GM12878 (cell line): Measurements from ENCODE around the gene TUB. TPM values are rescaled to one million over a fixed set of nuclear protein-coding genes. Genes with fewer than 3 reads are reported as not detected.

ENCODE experiments used
- ATAC-seq: fragments of 200-7000 bp; cut with Tn5 transposase; 3 replicates; pipeline ENCODE4 v1.9.1; 2020; ENCODE audit warnings: mild to moderate bottlenecking, moderate library complexity
- BruUV-seq: library from RNA; stranded (reverse); fragments of 400-500 nt; replicated peaks from 2 replicates; lab custom pipeline; 2021; lab: Mats Ljungman, UMichigan
- CTCF ChIA-PET: fragments of 300-600 bp; sonication (Branson Sonifier 250); formaldehyde crosslinking; extraction: SDS; loops from one replicate; lab custom pipeline; 2021; ENCODE audit warnings: inconsistent platforms; lab: Yijun Ruan, JAX
- POLR2A ChIA-PET: fragments of 350-600 bp; formaldehyde crosslinking; extraction: SDS; loops from one replicate; lab custom pipeline; 2021; ENCODE audit warnings: inconsistent platforms; lab: Charles Lee
- RAD21 ChIA-PET: fragments of 300-600 bp; sonication (Branson Sonifier 250); formaldehyde crosslinking; loops from one replicate; lab custom pipeline; 2023; ENCODE audit warnings: antibody characterized with exemption; ENCODE audit not compliant: unreplicated experiment; lab: Charles Lee
- SMC1A ChIA-PET: fragments of 300-600 bp; sonication (Branson Sonifier 250); formaldehyde crosslinking; loops from one replicate; lab custom pipeline; 2023; ENCODE audit not compliant: unreplicated experiment, uncharacterized antibody; lab: Charles Lee
- DNase-seq: peaks from one replicate; pipeline ENCODE4 v3.0.0-alpha.2; 2011; ENCODE audit warnings: low read depth, low spot score
- FAIRE-seq: peaks from 3 replicates; lab custom pipeline; 2011; peaks lifted over from hg19 to GRCh38; lab: Jason Lieb, UNC
- H2AFZ ChIP-seq: 2 replicates; pipeline ENCODE4 v1.6.0; 2011; ENCODE audit warnings: low read depth, low read length, control low read depth; ENCODE audit not compliant: control insufficient read depth
- H3K27ac ChIP-seq: 2 replicates; pipeline ENCODE4 v1.5.1; 2011; ENCODE audit warnings: control low read depth; ENCODE audit not compliant: control insufficient read depth, insufficient read depth
- H3K27me3 ChIP-seq, 2 experiments: replicated peaks in 1 of 2; 2 replicates each; pipeline versions ENCODE4 v1.6.0 to v1.6.1; 2011; ENCODE audit warnings: low read length in 1 of 2; ENCODE audit not compliant: control insufficient read depth in 2 of 2, insufficient read depth in 2 of 2
- H3K36me3 ChIP-seq, 2 experiments: 2 replicates each; pipeline ENCODE4 v1.5.1; 2011; ENCODE audit warnings: low read length in 1 of 2; ENCODE audit not compliant: control insufficient read depth in 2 of 2, insufficient read depth in 2 of 2
- H3K4me1 ChIP-seq: 2 replicates; pipeline ENCODE4 v1.6.1; 2011; ENCODE audit warnings: mild to moderate bottlenecking, low read length, moderate library complexity, mixed read lengths; ENCODE audit not compliant: control insufficient read depth, insufficient read depth
- H3K4me2 ChIP-seq: 2 replicates; pipeline ENCODE4 v1.6.0; 2011; ENCODE audit warnings: control low read depth; ENCODE audit not compliant: control insufficient read depth, insufficient read depth
- H3K4me3 ChIP-seq: fragments of 200-600 bp; sonication (generic); 2 replicates; pipeline ENCODE4 v1.5.1; 2016
- H3K79me2 ChIP-seq: 2 replicates; pipeline ENCODE4 v1.6.0; 2011; ENCODE audit warnings: low read length; ENCODE audit not compliant: control insufficient read depth, insufficient read depth
- H3K9ac ChIP-seq: 2 replicates; pipeline ENCODE4 v1.8.0; 2011; ENCODE audit warnings: low read length, control low read depth, mixed read lengths; ENCODE audit not compliant: control insufficient read depth, insufficient read depth
- H3K9me3 ChIP-seq: replicated peaks from 3 replicates; pipeline ENCODE4 v1.5.1; 2011; ENCODE audit warnings: mild to moderate bottlenecking, low read length; ENCODE audit not compliant: control insufficient read depth, insufficient read depth
- H4K20me1 ChIP-seq: 2 replicates; pipeline ENCODE4 v1.6.0; 2011; ENCODE audit not compliant: control insufficient read depth, insufficient read depth
- ESRRA ChIP-seq: IDR thresholded peaks from 2 replicates; pipeline ENCODE4 v1.6.1; 2012; ENCODE audit warnings: mild to moderate bottlenecking, low read length, improper control_type of control experiment
- IKZF2 ChIP-seq, 2 experiments: fragments of 450-650 bp; IDR thresholded peaks; 2 replicates each; pipeline ENCODE4 v1.6.1; 2017; ENCODE audit warnings: mild to moderate bottlenecking in 2 of 2, moderate library complexity in 2 of 2
- JUNB ChIP-seq: IDR thresholded peaks from 2 replicates; pipeline ENCODE4 v1.6.1; 2016; ENCODE audit warnings: antibody characterized with exemption, mild to moderate bottlenecking
- PAX8 ChIP-seq: fragments of 450-650 bp; IDR thresholded peaks from 2 replicates; pipeline ENCODE4 v1.6.1; 2017; ENCODE audit warnings: mild to moderate bottlenecking, moderate library complexity
- POLR2AphosphoS5 ChIP-seq: IDR thresholded peaks from 2 replicates; pipeline ENCODE4 v1.6.1; 2011; ENCODE audit warnings: mild to moderate bottlenecking, low read length, inconsistent platforms
- RFX5 ChIP-seq: IDR thresholded peaks from 2 replicates; pipeline ENCODE4 v1.6.1; 2011; ENCODE audit warnings: low read depth, low read length, improper control_type of control experiment
- WGBS: methylation state at CpG from one replicate; pipeline ENCODE4 v1.1.6; 2016; ENCODE audit warnings: low lambda C conversion rate; ENCODE audit not compliant: insufficient replicate concordance, insufficient coverage; ENCODE audit errors: missing lambda C conversion rate; 5-methylcytosine and 5-hydroxymethylcytosine counted together
- in situ Hi-C: fragments of 300-500 bp; cut with MboI; formaldehyde crosslinking; loops from 9 replicates; pipeline ENCODE4 v1.14.3; 2018; ENCODE audit warnings: mixed read lengths
- intact Hi-C: fragments of 100-400 bp; cut with micrococcal nuclease; formaldehyde crosslinking; loops from one replicate; pipeline ENCODE4 v1.14.2; 2022; ENCODE audit not compliant: unreplicated experiment
- polyA plus RNA-seq, 11 experiments: library from polyadenylated mRNA; depleted of rRNA in 4 of 11; unstranded in 6 of 11; stranded (reverse) in 5 of 11; fragments of >200 nt; fragmentation: Nextera tagmentation in 4 of 11; fragmentation: Illumina TruSeq in 1 of 11; extraction: Ambion mirVana in 4 of 11; extraction: Trizol in 1 of 11; gene quantifications; 1 replicate in 1 of 11; 2 replicates in 10 of 11; pipeline versions ENCODE4 v1.2.1 to v1.2.3, GENCODE V29; 2011 to 2016; ENCODE audit warnings: inconsistent platforms in 2 of 11, missing spikeins in 2 of 11, low read depth in 1 of 11
- total RNA-seq, 4 experiments: library from RNA; depleted of rRNA in 3 of 4; stranded (reverse); fragments of >200 nt in 3 of 4; fragmentation: Illumina TruSeq in 1 of 4; extraction: Trizol in 1 of 4; gene quantifications; 2 replicates each; pipeline versions ENCODE4 v1.2.1 to v1.2.3, GENCODE V29; 2013 to 2021

TUB gene
- total and polyA plus RNA-seq, 10 of the 15 experiments (the other 5 are each of a cell fraction or from before 2014, with no cell fraction given): 0.01 to 0.06 (median 0.03) TPM; not detected in 6

DNA sequence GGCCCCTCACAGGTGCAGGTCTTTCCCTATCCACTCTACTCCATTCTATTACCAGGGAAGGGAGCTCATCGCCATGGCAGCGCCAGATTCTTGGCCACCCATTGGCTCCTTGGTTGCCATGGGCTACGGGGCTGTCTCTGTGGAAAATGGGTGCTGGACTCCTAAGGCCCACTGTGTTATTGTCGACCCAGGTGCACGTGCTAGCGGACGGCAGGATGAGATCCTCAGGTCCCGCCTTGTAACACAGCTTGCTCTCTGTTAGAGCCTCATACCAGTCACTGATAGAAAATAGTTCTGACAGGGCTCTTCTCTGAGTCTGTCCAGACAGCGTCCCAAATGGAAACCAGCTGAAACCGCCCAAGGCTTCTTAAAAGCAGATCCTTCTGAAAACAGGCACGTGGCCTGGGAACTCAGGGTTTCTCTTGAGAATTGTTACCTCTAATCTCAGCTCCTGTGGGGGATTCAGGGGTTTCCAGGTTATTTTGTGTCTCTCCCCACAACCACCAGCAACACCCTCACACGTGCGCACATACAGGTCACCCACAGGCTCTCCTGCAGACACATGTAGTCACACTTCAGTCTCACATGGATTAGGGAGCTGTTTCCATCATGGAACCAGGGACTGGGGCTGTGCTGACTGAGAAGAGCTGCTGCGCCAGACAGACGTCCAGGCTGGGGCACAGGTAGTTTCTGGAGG lies 1.5 kb downstream of the TUB start:
- Histone ChIP-seq H3K9me3 (no peaks in the 10 kb centered on the region), H3K36me3 (no peaks in the 10 kb centered on the region), H3K4me1 (no peaks in the 10 kb centered on the region), H3K4me2 (no peak overlapping the region), H3K4me3 (no peak overlapping the region), H3K79me2 (no peaks in the 10 kb centered on the region), H3K27ac (no peak overlapping the region), H3K27me3 (peaks cover 9 to 18% of the 10 kb centered on the region in 2 experiments), H2AFZ (no peak overlapping the region), H4K20me1 (no peaks in the 10 kb centered on the region), H3K9ac (no peak overlapping the region)
- BruUV-seq: no TSS peak
- no peak for TF ChIP-seq RFX5
- ChIA-PET POLR2A (interaction anchor here (0.6 kb wide), 1 partner anchor 1036 kb away, joined by 7 read pairs; no protein-coding TSS in a partner anchor), SMC1A (no interaction called here), CTCF (interaction anchor here (1.1 kb wide), 2 partner anchors 9 to 17 kb away, joined by 3 read pairs; no protein-coding TSS in a partner anchor), RAD21 (interaction anchor here (1.7 kb wide), 1 partner anchor 17 kb away, joined by 4 read pairs; no protein-coding TSS in a partner anchor)
- in situ Hi-C loops: no loop called here
- no peak for ATAC-seq
- intact Hi-C loops: no loop called here
- FAIRE-seq: no peak
- WGBS: 35% methylated on average over 15 of the region's 15 CpGs
- no peak for DNase-seq

- in situ Hi-C loops (no loop called here), intact Hi-C loops (no loop called here)
- RAD21 ChIA-PET: interaction anchor here (1.7 kb wide), 1 partner anchor 16 kb away, joined by 4 read pairs; no protein-coding TSS in a partner anchor
- no peak overlapping the region for H3K9ac ChIP-seq
- H3K36me3 ChIP-seq: no peaks in the 10 kb centered on the region
- no peaks in the 10 kb centered on the region for H3K79me2 ChIP-seq
- FAIRE-seq (no peak), DNase-seq (no peak), ATAC-seq (no peak)
- H2AFZ ChIP-seq: no peak overlapping the region
- H3K27me3 ChIP-seq: peaks cover 9 to 18% of the 10 kb centered on the region in 2 experiments
- no peak overlapping the region for H3K4me2 ChIP-seq
- SMC1A ChIA-PET: no interaction called here
- CTCF ChIA-PET: interaction anchor here (1.1 kb wide), 2 partner anchors 8 to 16 kb away, joined by 3 read pairs; no protein-coding TSS in a partner anchor
- H3K4me1 ChIP-seq: no peaks in the 10 kb centered on the region
- no peak overlapping the region for H3K4me3 ChIP-seq
- H3K27ac ChIP-seq: no peak overlapping the region
- POLR2A ChIA-PET: no interaction called here
- no TSS peak for BruUV-seq
- TF ChIP-seq ESRRA: no peak
- TF ChIP-seq IKZF2 (IDR thresholded peaks at IDR 0.05): no peak
- no peak for TF ChIP-seq PAX8
- TF ChIP-seq POLR2AphosphoS5: no peak
- no peak for TF ChIP-seq JUNB
- 29% methylated on average over 9 of the region's 9 CpGs for WGBS
- H3K9me3 ChIP-seq: no peaks in the 10 kb centered on the region
- H4K20me1 ChIP-seq: no peaks in the 10 kb centered on the region
Measured at GRCh38 chr11:8083088-8083395, 2.0 kb downstream of the TUB start.
